Testis (tissue), 2 donors: Measurements from ENCODE around the gene SLC16A13.

Experiments used
- POLR2A ChIP-seq: fragments of 450-650 bp; IDR thresholded peaks from one replicate; pipeline ENCODE4 v1.6.1; 2017; ENCODE audit warnings: antibody characterized with exemption, mild to moderate bottlenecking, moderate library complexity
- TF ChIP-seq, protein P1 (sequence below), 3 experiments: fragments of 450-650 bp in 2 of 3; fragments of 200-600 bp in 1 of 3; sonication (generic) in 1 of 3; IDR thresholded peaks; one replicate each; pipeline ENCODE4 v1.5.1; 2016 to 2019; ENCODE audit warnings: antibody characterized with exemption in 3 of 3, mild to moderate bottlenecking in 2 of 3, moderate library complexity in 1 of 3

DNA sequence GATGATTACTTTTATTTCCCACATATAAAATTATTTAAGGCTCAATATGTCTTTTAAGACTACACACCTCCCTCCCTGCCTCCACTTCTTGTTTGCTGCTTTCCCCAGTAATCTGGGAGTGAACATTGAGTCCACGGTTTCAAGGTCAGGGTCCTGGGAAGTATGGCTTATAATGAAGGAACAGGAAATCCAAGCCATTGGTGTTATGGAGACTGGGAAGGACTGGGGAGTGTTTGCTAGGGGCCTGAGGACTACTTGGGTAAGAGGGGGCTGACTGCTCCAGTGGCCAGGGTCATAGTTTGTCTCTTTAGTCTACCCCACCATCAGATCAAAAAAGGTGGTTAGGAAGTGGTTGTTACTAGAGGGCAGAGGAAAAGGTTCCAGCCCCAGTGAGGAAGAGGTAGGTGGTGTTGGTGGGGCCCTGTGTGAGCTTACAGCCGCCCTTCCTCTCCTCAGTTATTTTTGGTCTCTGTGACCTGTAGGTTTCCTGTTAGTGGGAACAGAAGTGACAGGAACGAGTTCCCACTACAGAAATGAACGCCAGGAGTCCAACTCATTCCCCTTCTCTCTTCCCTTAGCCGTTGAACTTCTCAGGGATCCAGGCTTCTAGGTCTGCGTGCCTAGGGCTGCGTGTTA lies 742 bp upstream of the SLC16A13 start:
- TF ChIP-seq, protein P1, sequence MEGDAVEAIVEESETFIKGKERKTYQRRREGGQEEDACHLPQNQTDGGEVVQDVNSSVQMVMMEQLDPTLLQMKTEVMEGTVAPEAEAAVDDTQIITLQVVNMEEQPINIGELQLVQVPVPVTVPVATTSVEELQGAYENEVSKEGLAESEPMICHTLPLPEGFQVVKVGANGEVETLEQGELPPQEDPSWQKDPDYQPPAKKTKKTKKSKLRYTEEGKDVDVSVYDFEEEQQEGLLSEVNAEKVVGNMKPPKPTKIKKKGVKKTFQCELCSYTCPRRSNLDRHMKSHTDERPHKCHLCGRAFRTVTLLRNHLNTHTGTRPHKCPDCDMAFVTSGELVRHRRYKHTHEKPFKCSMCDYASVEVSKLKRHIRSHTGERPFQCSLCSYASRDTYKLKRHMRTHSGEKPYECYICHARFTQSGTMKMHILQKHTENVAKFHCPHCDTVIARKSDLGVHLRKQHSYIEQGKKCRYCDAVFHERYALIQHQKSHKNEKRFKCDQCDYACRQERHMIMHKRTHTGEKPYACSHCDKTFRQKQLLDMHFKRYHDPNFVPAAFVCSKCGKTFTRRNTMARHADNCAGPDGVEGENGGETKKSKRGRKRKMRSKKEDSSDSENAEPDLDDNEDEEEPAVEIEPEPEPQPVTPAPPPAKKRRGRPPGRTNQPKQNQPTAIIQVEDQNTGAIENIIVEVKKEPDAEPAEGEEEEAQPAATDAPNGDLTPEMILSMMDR (IDR thresholded peaks at IDR 0.05): no peak
- TF ChIP-seq POLR2A: no peak
